Esophagus (tissue), 2 donors: Measurements from ENCODE around the gene SLCO1A2. TPM values are rescaled to one million over a fixed set of nuclear protein-coding genes. Genes with fewer than 3 reads are reported as not detected.

Experiments
- H3K27ac ChIP-seq, 2 donors: one replicate each; pipeline ENCODE4 v1.5.1; 2013; ENCODE audit warnings: low read depth in 2 of 2, mild to moderate bottlenecking in 2 of 2, inconsistent platforms in 1 of 2, low read length in 1 of 2, moderate library complexity in 1 of 2
- H3K27me3 ChIP-seq, 2 donors: one replicate each; pipeline ENCODE4 v1.6.1; 2013; ENCODE audit warnings: low read length in 2 of 2, control low read depth in 1 of 2, mild to moderate bottlenecking in 1 of 2; ENCODE audit not compliant: insufficient read depth in 2 of 2, control insufficient read depth in 1 of 2
- H3K36me3 ChIP-seq, 2 donors: one replicate each; pipeline ENCODE4 v1.6.1; 2013; ENCODE audit warnings: low read length in 1 of 2; ENCODE audit not compliant: control insufficient read depth in 2 of 2, insufficient read depth in 2 of 2
- H3K4me1 ChIP-seq, 2 donors: one replicate each; pipeline ENCODE4 v1.6.1; 2013; ENCODE audit warnings: low read length in 1 of 2; ENCODE audit not compliant: control insufficient read depth in 2 of 2, insufficient read depth in 2 of 2
- H3K4me3 ChIP-seq, 2 donors: one replicate each; pipeline ENCODE4 v1.5.1; 2013; ENCODE audit warnings: low read length in 2 of 2, mild to moderate bottlenecking in 2 of 2, low read depth in 1 of 2, moderate library complexity in 1 of 2
- H3K9me3 ChIP-seq, 2 donors: one replicate each; pipeline ENCODE4 v1.6.1; 2013; ENCODE audit warnings: mild to moderate bottlenecking in 2 of 2, low read depth in 1 of 2, low read length in 1 of 2, moderate library complexity in 1 of 2; ENCODE audit not compliant: control insufficient read depth in 2 of 2, insufficient read depth in 1 of 2
- WGBS, 2 donors: extraction: QIAGEN DNeasy Blood & Tissue Kit; methylation state at CpG; one replicate each; pipeline ENCODE4 v1.1.7; 2013; 5-methylcytosine and 5-hydroxymethylcytosine counted together
- polyA plus RNA-seq, 2 donors: library from polyadenylated mRNA; stranded (reverse); fragments of 200-250 nt; gene quantifications; one replicate each; pipeline ENCODE4 v1.2.3, GENCODE V29; 2013
- donor health status: healthy with polysubstance abuse.
- donor health status: Bipolar disorder and iron deficiency.

Gene SLCO1A2
- polyA plus RNA-seq, 2 donors = not detected

DNA sequence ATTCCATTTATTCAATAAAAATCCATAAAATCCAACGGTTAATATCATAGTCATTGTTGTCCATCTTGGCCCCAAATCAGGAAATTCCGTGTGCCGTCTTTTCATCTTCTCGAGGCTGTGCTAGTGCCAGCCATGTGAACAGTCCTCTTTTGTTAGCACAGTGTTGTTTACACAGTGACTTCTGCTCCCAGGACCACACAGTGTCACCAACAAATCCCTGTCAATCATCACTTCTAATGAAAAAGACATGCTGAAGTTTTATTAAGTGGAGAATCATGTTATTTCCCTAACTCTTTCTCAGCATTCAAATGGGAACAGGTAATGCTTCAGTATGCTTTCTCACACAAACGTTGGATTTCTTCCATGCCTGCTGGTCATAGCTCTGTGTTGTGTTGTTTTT lies 1.9 kb upstream of the SLCO1A2 start:
- H3K4me3 ChIP-seq = no peak overlapping the region
- H3K27ac ChIP-seq = no peak overlapping the region
- WGBS, 2 donors = 48% methylated on average over 5 of the region's 5 CpGs

DNA sequence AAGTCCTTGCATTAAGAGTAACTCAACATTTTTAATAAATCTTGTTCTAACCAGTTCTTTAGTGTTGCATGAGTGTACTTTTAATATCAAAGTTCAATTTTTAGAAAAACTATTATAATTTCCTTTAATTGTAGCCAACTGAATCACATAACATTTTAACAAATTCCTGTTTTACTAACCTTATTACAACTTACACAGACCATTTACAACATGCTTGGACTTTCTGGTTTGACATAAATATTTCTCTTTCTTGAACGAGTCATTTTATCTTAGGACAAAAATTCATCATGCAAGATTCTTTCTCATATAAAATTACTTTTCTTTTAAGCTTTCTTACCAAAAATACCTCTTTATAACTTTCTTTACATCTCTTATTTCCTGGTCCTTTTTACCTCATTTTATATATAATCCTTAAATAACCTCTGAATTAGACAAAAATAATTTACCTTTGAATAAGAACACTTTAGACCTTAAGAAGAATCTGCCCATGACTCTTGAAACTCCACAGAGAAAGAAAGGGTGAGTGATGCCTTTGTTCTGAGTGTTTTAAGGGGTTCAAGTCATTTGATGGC lies 3.9 kb downstream of the SLCO1A2 start:
- no peaks in the 10 kb centered on the region for H3K4me1 ChIP-seq
- peaks cover 0 to 3% of the 10 kb centered on the region in 2 donors for H3K9me3 ChIP-seq
- no peak overlapping the region for H3K27ac ChIP-seq
- H3K27me3 ChIP-seq = no peaks in the 10 kb centered on the region
- H3K4me3 ChIP-seq = no peak overlapping the region
- WGBS, 2 donors = 70% methylated on average over 1 of the region's 1 CpG
- no peaks in the 10 kb centered on the region for H3K36me3 ChIP-seq

More for the DNA sequence above, 1.9 kb upstream of the SLCO1A2 start:
- Histone ChIP-seq H3K27me3 (no peaks in the 10 kb centered on the region), H3K9me3 (no peaks in the 10 kb centered on the region), H3K36me3 (no peaks in the 10 kb centered on the region), H3K4me1 (no peaks in the 10 kb centered on the region)

DNA sequence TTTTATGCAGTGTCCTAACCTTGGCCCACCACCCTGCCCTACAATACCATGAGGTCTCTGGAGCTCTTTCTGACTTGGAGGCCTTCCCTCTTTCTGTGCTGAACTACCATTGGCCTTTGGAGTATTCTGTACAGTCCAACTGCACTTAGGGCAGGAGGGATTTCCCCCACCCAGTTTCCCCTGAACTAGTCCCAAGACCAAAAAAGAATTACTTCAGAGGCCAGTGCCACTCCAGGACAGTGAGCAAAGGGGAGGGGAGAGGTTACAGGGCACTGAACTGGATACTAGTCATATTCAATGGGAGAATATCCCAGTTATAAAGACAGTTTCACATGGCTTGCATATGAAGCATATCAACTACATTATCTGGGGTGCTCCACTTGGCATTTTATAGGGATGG lies 6.1 kb downstream of the SLCO1A2 start:
- H3K4me3 ChIP-seq = no peak overlapping the region
- peaks cover 0 to 3% of the 10 kb centered on the region in 2 donors for H3K9me3 ChIP-seq
- no peaks in the 10 kb centered on the region for H3K36me3 ChIP-seq
- H3K27ac ChIP-seq = no peak overlapping the region
- H3K27me3 ChIP-seq = no peaks in the 10 kb centered on the region
- H3K4me1 ChIP-seq = no peaks in the 10 kb centered on the region

DNA sequence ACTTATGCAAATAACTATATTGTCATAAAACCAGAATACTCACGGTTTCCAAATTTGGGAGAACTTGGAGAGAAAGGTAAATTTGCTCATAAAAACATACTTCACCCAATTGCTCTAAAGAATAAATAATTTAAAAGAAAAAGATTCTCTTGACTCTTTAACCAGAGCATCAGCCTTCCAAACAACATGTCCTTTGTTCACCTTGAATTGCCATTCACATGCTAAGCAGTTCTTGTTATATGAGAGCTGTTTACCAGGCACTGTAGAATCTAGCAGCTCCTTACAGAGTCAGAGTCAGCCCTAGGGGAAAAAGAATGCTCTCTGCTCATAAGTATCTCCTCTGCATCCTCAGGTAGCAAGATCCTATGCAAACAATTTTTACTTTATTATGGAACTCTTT lies 10.2 kb downstream of the SLCO1A2 start:
- no peaks in the 10 kb centered on the region for H3K27me3 ChIP-seq
- no peak overlapping the region for H3K4me3 ChIP-seq
- no peak overlapping the region for H3K27ac ChIP-seq
- no peaks in the 10 kb centered on the region for H3K36me3 ChIP-seq
- no peaks in the 10 kb centered on the region for H3K4me1 ChIP-seq
- H3K9me3 ChIP-seq = peaks cover 0 to 3% of the 10 kb centered on the region in 2 donors
- WGBS, 2 donors = 15 to 22% methylated on average over 1 of the region's 1 CpG

DNA sequence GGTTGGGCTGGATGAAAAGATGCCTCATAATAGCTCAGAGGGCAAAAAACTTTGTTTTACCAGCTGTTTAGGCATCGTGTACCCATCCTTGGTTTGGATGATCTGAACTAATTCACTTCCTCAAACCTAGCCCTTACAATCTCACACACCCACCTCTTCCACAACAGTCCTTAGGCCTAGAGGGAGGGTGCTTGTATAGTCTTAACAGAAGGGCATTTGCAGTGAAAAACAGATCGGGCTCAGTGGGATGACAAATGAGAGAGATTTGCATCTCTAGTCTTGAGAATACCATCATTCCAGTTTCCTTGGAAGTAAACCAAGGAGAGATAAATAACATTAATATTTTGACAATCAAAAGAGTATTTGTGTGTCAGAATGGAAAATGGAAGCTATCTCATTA lies 11.0 kb downstream of the SLCO1A2 start:
- Histone ChIP-seq H3K27ac (no peak overlapping the region), H3K4me1 (no peaks in the 10 kb centered on the region), H3K4me3 (no peak overlapping the region), H3K36me3 (no peaks in the 10 kb centered on the region), H3K9me3 (peaks cover 0 to 3% of the 10 kb centered on the region in 2 donors), H3K27me3 (no peaks in the 10 kb centered on the region)
- WGBS, 2 donors = 30 to 57% methylated on average over 2 of the region's 2 CpGs

DNA sequence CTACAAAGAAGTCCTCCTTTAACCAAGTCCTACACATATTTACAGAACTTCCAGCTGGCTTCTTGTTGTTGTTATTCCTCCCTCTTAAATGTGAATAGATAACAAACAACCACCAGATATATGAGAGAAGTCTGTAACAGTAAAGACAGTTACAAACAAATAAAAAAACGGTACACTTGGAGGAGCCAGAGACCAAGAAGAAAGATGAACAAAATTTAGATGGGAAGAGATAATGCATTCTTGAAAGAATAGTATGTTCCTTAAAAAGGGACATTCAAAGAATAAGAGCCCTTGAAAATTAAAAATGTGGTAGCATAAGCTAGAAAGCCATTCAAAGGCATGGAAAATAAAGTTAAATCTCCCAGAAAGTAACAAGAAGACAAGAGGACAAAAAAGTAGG lies 25.9 kb downstream of the SLCO1A2 start:
- Histone ChIP-seq H3K27me3 (no peaks in the 10 kb centered on the region), H3K4me3 (no peak overlapping the region), H3K36me3 (no peaks in the 10 kb centered on the region), H3K27ac (no peak overlapping the region), H3K4me1 (no peaks in the 10 kb centered on the region), H3K9me3 (no peaks in the 10 kb centered on the region)
- 55 to 57% methylated on average over 1 of the region's 1 CpG for whole genome bisulfite sequencing, 2 donors

DNA sequence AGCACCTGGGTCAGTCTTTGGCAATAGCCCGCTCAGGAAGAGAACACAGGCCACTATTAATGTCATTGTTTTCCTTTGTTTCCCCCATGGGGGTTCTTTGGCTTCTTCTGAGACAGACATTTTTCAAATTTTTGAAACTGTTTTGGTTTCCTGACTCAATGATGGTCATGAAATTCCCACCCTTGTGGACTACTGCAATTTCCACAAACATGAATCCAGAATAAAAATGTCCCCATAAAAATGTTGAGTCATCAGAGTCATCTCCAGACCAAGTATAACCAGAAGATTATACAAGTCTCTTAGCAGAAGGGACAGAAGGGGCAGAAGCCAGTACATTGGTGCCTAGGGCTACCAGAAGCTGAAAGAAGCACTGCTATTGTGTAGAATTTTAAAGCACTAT lies 29.1 kb downstream of the SLCO1A2 start:
- H3K27me3 ChIP-seq = no peaks in the 10 kb centered on the region
- H3K9me3 ChIP-seq = no peaks in the 10 kb centered on the region
- no peaks in the 10 kb centered on the region for H3K4me1 ChIP-seq
- no peak overlapping the region for H3K4me3 ChIP-seq
- WGBS, 2 donors = 83 to 96% methylated on average over 1 of the region's 1 CpG
- H3K27ac ChIP-seq = no peak overlapping the region
- H3K36me3 ChIP-seq = no peaks in the 10 kb centered on the region

DNA sequence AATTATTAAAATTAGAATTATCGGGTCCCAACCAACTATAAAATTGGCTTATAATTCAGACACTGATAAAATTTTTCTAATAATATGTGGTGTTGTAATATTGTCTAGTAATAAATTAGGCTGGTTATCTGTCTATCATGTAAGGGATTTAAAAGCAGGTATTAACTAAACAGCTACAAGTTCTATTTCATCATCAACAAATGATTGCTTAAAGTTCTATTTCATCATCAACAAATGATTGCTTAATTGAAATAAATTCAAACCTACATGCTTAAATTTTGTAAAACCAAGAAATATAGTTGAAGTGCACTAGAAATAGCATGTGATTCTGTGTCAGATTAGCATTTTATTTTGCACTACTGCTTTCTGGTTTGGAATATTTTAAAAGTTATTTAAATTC lies 34.1 kb downstream of the SLCO1A2 start:
- Histone ChIP-seq H3K4me3 (no peak overlapping the region), H3K27me3 (no peaks in the 10 kb centered on the region), H3K9me3 (no peaks in the 10 kb centered on the region), H3K27ac (no peak overlapping the region), H3K36me3 (no peaks in the 10 kb centered on the region), H3K4me1 (no peaks in the 10 kb centered on the region)
- WGBS, 2 donors = 92 to 99% methylated on average over 1 of the region's 1 CpG

DNA sequence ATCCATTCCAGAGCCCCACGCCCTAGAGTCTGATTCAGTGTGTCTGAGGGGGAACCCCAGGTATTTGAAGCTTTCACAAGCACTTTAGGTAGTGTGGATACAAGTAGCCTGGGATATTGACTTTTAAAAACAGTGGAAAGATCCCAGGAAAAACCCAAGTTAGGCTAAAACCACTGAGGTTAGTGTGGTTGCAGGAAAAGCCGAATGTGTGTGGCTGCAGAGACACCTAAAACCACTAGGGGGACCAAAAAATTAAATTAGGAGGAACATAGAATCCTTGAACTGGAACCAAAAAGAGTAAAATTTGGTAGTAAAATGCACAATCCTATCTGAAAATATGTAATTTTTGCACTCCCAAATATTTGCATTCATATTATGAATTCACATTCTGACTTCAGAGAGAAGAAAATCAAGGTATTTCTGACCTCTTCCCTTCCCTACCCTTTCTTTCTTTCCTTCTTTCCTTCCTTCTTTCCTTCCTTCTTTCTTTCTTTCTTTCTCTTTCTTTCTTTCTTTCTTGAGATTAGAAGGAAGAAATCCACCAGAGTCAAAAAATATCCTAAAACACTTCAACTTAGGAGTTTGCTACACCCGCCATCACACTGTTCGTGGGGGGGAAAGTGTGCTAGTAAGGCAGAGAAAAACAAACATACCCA lies 37.8 kb downstream of the SLCO1A2 start:
- Histone ChIP-seq H3K36me3 (no peaks in the 10 kb centered on the region), H3K9me3 (no peaks in the 10 kb centered on the region), H3K4me3 (no peak overlapping the region), H3K27me3 (no peaks in the 10 kb centered on the region), H3K27ac (no peak overlapping the region), H3K4me1 (no peaks in the 10 kb centered on the region)
- 60 to 61% methylated on average over 4 of the region's 4 CpGs for WGBS, 2 donors

DNA sequence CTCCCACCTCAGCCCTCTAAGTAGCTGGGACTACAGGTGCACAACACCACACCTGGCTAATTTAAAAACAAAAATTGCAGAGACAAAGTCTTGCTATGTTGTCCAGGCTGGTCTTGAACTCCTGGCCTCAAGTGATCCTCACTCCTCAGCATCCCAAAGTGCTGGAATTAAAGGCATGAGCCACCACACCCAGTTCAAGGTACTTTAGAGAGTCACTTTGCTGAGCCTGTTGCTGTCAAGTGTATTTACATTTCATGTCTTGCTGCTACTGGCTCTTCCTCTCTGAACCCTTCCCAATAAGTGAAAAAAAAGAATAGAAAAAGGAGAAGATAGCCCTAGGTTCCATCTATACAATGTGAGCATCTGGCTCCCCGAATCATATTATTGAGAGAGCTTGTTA lies 38.4 kb downstream of the SLCO1A2 start:
- no peaks in the 10 kb centered on the region for H3K27me3 ChIP-seq
- no peaks in the 10 kb centered on the region for H3K4me1 ChIP-seq
- 77 to 79% methylated on average over 1 of the region's 1 CpG for WGBS, 2 donors
- H3K9me3 ChIP-seq = no peaks in the 10 kb centered on the region
- H3K4me3 ChIP-seq = no peak overlapping the region
- no peak overlapping the region for H3K27ac ChIP-seq
- H3K36me3 ChIP-seq = no peaks in the 10 kb centered on the region
